NCI-H82 treated with DMSO at 0.1 percent for 48 hours (cell line): ENCODE measurements around the gene ZNF317.
A peak's percentile ranks its signal among the peaks of the same experiment; 100 is the strongest.
"Not testable (repeated sequence)": the region's sequence is repeated elsewhere in the genome, so short reads cannot be mapped to it uniquely, and the experiment has no call there.

Source experiments
- DNase-seq: peaks from one replicate; lab custom pipeline; 2025; ENCODE audit not compliant: unreplicated experiment; lab: John Stamatoyannopoulos, UW

The ZNF317 gene

DNA sequence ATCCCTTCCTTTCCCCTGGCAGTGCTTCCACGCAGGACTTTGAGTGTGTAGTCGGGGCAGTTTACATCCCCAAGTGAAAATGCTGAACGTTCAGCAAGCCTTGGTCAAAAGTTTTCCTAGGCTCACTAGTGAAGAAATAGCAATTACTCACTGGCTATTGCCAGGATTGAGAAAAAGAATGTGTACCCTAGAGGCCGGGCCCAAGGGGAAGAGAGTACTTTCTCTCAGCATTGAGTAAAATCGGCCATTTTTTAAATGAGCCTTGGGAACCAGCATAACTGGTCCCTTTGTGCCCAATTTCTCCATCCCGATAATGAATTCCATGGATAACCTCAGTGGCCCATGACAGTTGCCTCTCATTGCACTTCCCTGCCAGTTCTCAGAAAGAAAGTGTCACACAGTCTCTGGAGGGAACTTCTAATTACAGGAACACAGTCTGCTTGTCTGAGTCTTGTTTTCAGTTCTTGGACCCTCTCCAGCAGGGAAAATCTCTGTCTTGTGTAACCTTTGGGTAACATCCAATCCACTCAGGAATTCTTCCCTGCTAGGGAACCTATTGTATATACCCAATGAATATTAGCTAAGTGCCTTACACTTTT lies 31.3 kb downstream of the ZNF317 start:
- DNase-seq = no peak

DNA sequence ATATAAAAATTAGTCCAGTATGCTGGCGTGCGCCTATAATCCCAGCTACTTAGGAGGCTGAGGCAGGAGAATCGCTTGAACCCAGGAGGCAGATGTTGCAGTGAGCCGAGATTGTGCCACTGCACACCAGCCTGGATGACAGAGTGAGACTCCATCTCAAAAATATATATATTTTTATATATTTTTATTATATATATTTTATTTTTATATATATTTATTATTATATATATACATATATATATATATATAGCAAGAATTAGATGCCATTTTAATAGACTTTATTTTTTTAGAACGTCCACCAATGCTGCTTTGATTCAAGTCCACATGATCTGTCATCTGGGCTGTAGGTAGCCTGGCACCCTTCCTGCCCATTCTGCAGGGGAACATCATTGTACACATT lies 35.1 kb downstream of the ZNF317 start:
- DNase-seq = no peak

DNA sequence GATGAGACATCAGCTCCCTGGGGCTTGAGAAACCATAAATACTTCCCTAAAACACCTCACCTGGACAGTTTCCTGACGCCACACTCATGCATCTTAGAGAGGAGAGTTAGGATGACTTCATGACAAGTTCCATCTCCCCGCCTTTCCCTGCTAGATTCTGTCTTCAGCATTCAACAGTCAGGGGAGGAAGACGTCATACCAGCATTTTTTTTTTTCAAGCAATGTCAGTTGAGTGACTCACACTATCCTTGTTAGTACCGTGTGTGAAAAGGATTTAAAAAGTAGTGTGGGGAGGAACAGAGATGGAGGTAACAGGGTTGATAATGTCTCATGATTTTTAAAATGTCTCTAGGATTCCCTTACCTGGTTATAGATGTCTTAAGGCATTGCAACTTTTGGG lies 38.7 kb downstream of the ZNF317 start, which contains the start of gene OR7D2:
OR7D2 (plus strand) TSS at position 79 of the 400 bp plus-strand sequence. CDS start 6,803 bp downstream, outside the sequence.
- no peak for DNase-seq

DNA sequence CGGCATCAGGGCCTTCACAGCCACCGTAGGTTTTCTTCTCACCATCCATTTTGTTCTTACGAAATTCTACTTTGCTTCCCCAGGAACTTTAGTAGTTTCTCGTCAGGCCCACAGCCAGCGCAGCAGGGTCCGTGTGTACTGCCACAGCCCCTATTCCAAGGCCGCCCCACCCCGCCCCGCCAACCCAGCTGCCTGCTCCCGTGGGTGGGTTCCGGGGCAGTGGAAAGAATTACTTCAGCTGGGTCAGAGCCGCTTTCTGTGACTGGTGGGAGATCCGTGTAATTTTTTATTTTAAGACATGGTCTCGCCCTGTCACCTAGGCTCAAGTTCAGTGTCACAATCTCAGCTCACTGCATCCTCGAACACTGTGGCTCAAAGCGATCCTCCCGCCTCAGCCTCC lies 42.8 kb downstream of the ZNF317 start:
- DNase-seq = no peak

DNA sequence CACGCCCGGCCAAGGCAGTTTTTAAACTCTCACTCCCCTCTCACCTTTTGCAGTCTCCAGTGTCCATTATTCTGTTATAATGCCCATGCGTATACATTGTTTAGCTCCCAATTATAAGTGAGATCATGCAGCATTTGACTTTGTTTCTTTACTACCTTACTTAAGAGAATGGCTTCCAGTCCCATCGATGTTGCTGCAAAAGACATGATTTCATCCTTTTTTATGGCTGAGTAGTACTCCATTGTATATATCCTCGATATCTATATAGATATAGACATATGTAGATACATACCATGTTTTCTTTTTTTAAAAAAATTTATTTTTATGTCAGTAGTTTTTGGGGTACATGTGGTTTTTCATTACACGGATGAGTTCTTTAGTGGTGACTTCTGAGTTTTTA lies 47.0 kb downstream of the ZNF317 start:
- DNase-seq = no peak

DNA sequence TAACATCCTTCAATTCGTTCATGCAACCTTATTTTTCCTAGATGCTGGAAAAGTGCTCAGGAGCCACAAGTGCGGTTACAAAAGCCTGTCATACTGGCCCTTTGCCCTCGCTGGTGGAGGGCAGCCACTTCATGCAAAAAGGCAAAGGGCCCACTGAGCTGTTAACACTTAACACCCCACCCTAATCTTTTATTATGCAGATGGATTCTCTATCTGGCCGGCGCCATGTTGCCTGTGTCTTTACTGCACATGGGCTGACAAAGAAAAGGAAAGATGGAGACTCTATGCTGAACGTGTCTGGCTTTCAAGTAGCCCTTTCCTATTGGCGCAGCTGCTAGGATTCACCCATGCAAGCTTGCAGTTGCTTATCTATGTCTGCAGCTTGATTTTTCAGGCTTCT lies 49.3 kb downstream of the ZNF317 start:
- DNase-seq = no peak

DNA sequence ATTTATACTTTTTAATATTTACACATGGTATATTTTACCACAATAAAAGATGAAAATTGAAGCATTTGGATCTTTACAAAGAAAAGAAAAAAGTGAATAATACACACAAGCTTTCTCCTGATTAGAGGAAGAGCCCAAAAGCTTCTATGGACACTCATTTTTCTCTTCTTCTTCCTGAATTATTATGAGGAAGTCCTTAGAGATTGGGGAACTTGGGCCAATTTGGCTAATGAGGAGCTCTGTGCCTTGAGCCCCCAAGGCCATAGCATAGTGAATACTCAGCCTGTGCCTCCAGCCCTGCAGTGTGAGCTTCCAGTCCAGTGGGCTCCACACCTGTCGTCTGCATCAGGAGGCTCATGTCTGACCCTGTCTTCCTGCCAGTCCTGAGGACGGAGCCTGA lies 57.8 kb downstream of the ZNF317 start:
- not testable (repeated sequence) for DNase-seq

DNA sequence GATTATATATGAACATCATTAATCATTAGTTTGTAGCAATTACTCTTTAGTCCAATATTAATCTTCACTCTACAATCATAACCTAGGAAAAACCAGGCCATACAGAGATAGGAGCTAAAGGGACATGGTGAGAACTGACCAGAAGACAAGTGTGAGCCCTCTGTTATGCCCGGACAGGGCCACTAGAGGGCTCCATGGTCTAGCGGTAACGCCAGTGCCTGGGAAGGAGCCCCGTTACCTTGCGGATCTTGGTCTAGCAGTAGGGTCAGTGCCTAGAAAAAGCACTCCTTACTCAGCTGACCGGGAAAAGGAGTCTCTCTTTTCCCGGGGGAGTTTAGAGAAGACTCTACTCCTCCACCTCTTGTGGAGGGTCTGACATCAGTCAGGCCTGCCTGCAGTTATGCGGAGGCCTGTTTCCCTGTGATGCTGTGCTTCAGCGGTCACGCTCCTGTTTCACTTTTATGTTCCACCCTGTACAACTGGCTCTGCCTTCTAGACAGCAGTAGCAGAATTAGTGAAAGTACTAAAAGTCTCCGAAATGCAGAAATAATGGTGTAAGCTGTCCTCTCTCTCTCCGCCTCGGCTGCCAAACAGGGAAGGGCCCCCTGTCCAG lies 65.4 kb downstream of the ZNF317 start:
- DNase-seq = peak; percentile 17
